SK-N-SH treated with all-trans-retinoic acid at 6 μM for 48 hours (cell line): ENCODE data around the gene AFTPH.

Experiments
- ARNTL ChIP-seq: fragments of 450-650 bp; formaldehyde crosslinking; IDR thresholded peaks from 2 replicates; pipeline ENCODE4 v1.5.0; 2020; ENCODE audit warnings: low read depth, mild to moderate bottlenecking, moderate library complexity, borderline replicate concordance
- BACH2 ChIP-seq: fragments of 250-450 bp; sonication (Bioruptor Pico); IDR thresholded peaks from 2 replicates; pipeline ENCODE4 v1.9.0; 2021; ENCODE audit warnings: mild to moderate bottlenecking, borderline replicate concordance
- CSDC2 ChIP-seq: fragments of 250-450 bp; sonication (Bioruptor Pico); IDR thresholded peaks from 2 replicates; pipeline ENCODE4 v1.5.0; 2020; ENCODE audit warnings: mild to moderate bottlenecking, moderate library complexity
- ESRRG ChIP-seq: fragments of 250-450 bp; sonication (Bioruptor Pico); IDR thresholded peaks from 2 replicates; pipeline ENCODE4 v1.6.1; 2021; ENCODE audit warnings: mild to moderate bottlenecking
- ISL1 ChIP-seq: fragments of 250-450 bp; sonication (Bioruptor Pico); IDR thresholded peaks from 2 replicates; pipeline ENCODE4 v2.1.2; 2022; ENCODE audit warnings: mild to moderate bottlenecking, moderate library complexity
- PPARA ChIP-seq: fragments of 250-450 bp; sonication (Bioruptor Pico); IDR thresholded peaks from 2 replicates; pipeline ENCODE4 v1.5.0; 2020; ENCODE audit warnings: mild to moderate bottlenecking, borderline replicate concordance
- RARB ChIP-seq: fragments of 250-450 bp; sonication (Bioruptor Pico); IDR thresholded peaks from 2 replicates; pipeline ENCODE4 v1.8.0; 2021; ENCODE audit warnings: mild to moderate bottlenecking, moderate library complexity
- SNAI2 ChIP-seq: fragments of 250-450 bp; sonication (Bioruptor Pico); IDR thresholded peaks from 2 replicates; pipeline ENCODE4 v1.5.0; 2020; ENCODE audit warnings: mild to moderate bottlenecking, moderate library complexity
- TCF4 ChIP-seq: fragments of 250-450 bp; sonication (Bioruptor Pico); IDR thresholded peaks from 2 replicates; pipeline ENCODE4 v1.8.0; 2021; ENCODE audit warnings: mild to moderate bottlenecking, moderate library complexity, borderline replicate concordance
- ZC3H10 ChIP-seq: fragments of 250-450 bp; sonication (Bioruptor Pico); IDR thresholded peaks from 2 replicates; pipeline ENCODE4 v1.5.1; 2021; ENCODE audit warnings: mild to moderate bottlenecking, moderate library complexity
- ZNF8 ChIP-seq: fragments of 450-650 bp; formaldehyde crosslinking; IDR thresholded peaks from 2 replicates; pipeline ENCODE4 v1.5.0; 2020; ENCODE audit warnings: mild to moderate bottlenecking, moderate library complexity
- TF ChIP-seq, protein P1 (sequence below): fragments of 250-450 bp; sonication (Bioruptor Pico); IDR thresholded peaks from 2 replicates; pipeline ENCODE4 v1.5.0; 2020; ENCODE audit warnings: mild to moderate bottlenecking, moderate library complexity
- TF ChIP-seq, protein P2 (sequence below): fragments of 250-450 bp; sonication (Bioruptor Pico); IDR thresholded peaks from 2 replicates; pipeline ENCODE4 v1.8.0; 2020; ENCODE audit warnings: mild to moderate bottlenecking, moderate library complexity, borderline replicate concordance
- TF ChIP-seq, protein P3 (sequence below): fragments of 250-450 bp; sonication (Bioruptor Pico); IDR thresholded peaks from 2 replicates; pipeline ENCODE4 v1.8.0; 2021; ENCODE audit warnings: low read depth, mild to moderate bottlenecking, moderate library complexity, borderline replicate concordance

DNA sequence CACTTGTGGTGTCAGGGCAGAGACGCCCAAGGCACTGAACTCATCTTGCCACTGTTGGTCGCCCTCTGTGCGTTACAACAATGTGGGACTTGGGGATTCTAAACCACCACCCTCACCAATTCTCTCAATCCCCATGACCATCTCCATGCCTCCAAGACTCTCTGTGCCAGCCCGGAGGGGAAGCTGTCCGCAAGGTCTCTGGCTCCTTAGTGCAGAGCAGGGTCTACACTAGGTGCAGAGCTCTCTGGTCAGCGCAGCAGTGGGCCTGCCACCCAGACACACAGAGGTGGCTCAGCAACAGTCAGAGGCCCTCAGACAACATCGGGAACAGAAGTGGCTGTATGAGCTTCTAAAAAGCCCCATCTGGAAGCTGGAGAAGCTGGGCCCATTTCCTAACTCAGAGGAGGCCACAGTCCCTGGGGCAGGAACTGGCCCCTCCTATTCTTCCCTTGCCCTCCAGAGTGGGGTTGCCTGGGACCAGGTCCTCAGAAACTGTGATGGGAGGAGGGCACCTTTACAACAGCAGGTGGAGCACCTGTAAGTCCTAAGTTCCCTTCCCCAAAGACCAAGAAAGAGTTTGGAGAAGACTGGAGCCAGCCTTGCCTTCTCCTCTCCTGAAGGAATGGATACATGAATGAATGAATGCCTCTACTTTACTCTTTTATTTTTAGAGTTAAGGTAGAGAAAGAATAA lies 91.9 kb downstream of the AFTPH start:
- TF ChIP-seq, protein P1, sequence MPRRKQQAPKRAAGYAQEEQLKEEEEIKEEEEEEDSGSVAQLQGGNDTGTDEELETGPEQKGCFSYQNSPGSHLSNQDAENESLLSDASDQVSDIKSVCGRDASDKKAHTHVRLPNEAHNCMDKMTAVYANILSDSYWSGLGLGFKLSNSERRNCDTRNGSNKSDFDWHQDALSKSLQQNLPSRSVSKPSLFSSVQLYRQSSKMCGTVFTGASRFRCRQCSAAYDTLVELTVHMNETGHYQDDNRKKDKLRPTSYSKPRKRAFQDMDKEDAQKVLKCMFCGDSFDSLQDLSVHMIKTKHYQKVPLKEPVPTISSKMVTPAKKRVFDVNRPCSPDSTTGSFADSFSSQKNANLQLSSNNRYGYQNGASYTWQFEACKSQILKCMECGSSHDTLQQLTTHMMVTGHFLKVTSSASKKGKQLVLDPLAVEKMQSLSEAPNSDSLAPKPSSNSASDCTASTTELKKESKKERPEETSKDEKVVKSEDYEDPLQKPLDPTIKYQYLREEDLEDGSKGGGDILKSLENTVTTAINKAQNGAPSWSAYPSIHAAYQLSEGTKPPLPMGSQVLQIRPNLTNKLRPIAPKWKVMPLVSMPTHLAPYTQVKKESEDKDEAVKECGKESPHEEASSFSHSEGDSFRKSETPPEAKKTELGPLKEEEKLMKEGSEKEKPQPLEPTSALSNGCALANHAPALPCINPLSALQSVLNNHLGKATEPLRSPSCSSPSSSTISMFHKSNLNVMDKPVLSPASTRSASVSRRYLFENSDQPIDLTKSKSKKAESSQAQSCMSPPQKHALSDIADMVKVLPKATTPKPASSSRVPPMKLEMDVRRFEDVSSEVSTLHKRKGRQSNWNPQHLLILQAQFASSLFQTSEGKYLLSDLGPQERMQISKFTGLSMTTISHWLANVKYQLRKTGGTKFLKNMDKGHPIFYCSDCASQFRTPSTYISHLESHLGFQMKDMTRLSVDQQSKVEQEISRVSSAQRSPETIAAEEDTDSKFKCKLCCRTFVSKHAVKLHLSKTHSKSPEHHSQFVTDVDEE (CRISPR knock-in tag): no peak
- TF ChIP-seq CSDC2 (CRISPR knock-in tag): no peak
- TF ChIP-seq TCF4 (CRISPR knock-in tag): no peak
- TF ChIP-seq ZC3H10 (CRISPR knock-in tag): no peak
- no peak for TF ChIP-seq ESRRG (CRISPR knock-in tag)
- TF ChIP-seq, protein P2, sequence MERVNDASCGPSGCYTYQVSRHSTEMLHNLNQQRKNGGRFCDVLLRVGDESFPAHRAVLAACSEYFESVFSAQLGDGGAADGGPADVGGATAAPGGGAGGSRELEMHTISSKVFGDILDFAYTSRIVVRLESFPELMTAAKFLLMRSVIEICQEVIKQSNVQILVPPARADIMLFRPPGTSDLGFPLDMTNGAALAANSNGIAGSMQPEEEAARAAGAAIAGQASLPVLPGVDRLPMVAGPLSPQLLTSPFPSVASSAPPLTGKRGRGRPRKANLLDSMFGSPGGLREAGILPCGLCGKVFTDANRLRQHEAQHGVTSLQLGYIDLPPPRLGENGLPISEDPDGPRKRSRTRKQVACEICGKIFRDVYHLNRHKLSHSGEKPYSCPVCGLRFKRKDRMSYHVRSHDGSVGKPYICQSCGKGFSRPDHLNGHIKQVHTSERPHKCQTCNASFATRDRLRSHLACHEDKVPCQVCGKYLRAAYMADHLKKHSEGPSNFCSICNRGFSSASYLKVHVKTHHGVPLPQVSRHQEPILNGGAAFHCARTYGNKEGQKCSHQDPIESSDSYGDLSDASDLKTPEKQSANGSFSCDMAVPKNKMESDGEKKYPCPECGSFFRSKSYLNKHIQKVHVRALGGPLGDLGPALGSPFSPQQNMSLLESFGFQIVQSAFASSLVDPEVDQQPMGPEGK: no peak
- TF ChIP-seq ARNTL (CRISPR knock-in tag): no peak
- TF ChIP-seq PPARA (CRISPR knock-in tag): no peak
- no peak for TF ChIP-seq BACH2 (CRISPR knock-in tag)
- TF ChIP-seq RARB: no peak
- TF ChIP-seq SNAI2 (CRISPR knock-in tag): no peak
- no peak for TF ChIP-seq ISL1 (CRISPR knock-in tag)
- TF ChIP-seq, protein P3, sequence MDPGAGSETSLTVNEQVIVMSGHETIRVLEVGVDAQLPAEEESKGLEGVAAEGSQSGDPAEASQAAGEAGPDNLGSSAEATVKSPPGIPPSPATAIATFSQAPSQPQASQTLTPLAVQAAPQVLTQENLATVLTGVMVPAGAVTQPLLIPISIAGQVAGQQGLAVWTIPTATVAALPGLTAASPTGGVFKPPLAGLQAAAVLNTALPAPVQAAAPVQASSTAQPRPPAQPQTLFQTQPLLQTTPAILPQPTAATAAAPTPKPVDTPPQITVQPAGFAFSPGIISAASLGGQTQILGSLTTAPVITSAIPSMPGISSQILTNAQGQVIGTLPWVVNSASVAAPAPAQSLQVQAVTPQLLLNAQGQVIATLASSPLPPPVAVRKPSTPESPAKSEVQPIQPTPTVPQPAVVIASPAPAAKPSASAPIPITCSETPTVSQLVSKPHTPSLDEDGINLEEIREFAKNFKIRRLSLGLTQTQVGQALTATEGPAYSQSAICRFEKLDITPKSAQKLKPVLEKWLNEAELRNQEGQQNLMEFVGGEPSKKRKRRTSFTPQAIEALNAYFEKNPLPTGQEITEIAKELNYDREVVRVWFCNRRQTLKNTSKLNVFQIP: no peak
- TF ChIP-seq ZNF8: no peak
